Measurements from ENCODE around the gene MAP4K4.

- TF ChIP-seq CTCF (IDR thresholded peaks at IDR 0.05) (no peak), POLR2A (IDR thresholded peaks at IDR 0.05) (no peak)
These were observed 114.7 kb downstream of the MAP4K4 start for GRCh38 chr2:101812226-101812625.

Measured in lower leg skin (tissue), 3 donors.